ENCODE measurements around the gene CD300C.
A peak's percentile ranks its signal among the peaks of the same experiment; 100 is the strongest.
"Not testable (repeated sequence)": the region's sequence is repeated elsewhere in the genome, so short reads cannot be mapped to it uniquely, and the experiment has no call there.

Gene CD300C

GRCh38 chr17:74561586-74561985 is 15.7 kb upstream of the CD300C start:
- DNase-seq: no peak

DNA sequence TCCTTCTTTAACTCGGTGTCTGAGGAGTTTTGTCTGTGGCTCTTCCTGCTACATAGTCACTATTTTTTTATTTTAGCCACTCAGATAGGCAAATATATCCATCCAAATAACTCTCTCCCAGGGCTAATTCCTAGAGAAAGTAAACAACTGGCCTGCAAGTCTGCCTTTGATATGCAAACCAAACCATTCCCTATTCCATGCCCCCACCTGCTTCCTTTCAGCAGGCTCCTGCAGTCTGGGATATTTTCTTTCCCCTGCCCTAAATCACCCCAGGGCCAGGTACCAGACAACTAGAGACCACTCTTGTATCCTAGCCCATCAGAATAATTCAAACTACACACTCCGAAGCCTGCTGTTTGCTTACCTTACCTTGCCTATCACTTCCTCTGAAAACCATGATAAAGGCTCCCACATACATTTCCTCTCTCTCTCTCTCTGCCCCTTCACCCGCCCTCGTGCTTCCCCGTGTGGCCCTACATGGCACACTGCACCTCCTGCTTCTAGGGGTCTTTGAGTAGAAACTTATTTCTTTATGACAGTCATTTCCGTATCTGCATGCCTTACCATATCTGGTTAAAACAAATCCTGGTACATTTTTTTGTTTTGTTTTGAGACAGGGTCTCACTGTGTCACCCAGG is 13.1 kb upstream of the CD300C start:
- no peak for DNase-seq

DNA sequence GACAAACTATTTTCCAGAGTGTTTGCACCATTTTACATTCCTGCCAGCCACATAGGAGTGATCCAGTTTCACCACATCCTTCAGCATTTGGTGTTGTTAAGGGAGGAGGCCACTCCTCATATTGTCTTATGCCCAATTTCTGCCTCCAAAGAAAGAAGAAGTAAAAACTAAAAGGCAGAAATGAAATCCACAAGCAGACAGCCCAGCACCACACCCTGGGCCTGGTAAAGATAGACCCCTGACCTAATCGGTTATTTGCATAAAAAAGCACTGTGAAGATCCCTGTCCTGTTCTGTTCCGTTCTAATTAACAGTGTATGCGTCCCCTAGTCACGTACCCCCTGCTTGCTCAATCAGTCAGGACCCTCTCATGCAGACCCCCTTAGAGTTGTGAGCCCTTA is 12.5 kb upstream of the CD300C start:
- DNase-seq: not testable (repeated sequence)

- no peak for DNase-seq
Measured at GRCh38 chr17:74555427-74555940, 9.6 kb upstream of the CD300C start.

GRCh38 chr17:74554909-74555308 is 9.0 kb upstream of the CD300C start:
- DNase-seq: no peak

- DNase-seq: no peak
Measured at GRCh38 chr17:74552037-74552436, 6.1 kb upstream of the CD300C start.

DNA sequence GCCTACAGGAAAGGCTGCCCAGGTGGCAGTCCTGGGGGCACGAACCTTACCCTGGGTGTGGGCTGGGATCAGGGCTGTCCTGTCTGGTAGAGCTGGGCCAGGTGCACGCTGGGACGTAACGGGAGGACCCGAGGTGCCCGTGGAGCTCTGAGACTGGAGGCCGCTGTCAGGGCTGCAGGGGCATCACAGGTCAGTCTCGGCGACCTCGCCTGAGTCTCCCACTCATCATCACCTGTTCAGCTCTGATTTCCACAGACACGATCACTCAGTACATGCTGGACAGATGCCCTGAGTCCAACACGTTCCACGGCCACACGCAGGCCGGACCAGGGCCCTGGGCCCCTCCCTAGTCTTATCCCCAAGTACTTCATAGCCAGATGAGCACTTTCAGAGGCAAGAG is 4.7 kb upstream of the CD300C start:
- no peak for DNase-seq

GRCh38 chr17:74549343-74549742 is 3.4 kb upstream of the CD300C start:
- DNase-seq: no peak

DNA sequence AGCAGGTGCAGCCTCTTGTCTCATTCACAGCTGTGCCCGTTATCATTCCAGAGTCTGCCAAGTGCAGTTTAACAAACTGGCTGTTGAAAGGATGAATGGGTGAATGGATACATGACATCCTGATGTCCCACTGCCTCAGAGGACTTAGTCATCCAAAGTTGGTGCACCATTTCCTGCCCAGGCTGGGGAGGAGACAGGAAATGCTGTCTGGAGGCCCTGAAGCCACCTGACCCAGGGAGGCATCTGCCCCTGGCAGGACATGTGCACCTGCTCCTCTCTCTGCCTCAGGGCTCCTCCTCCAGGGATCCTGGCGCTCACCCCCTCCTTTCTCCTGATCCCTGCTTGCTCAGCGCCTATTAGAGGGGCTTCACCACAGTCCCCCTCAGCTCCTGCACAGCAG is 1.8 kb upstream of the CD300C start:
- peak; percentile 52 for DNase-seq

DNA sequence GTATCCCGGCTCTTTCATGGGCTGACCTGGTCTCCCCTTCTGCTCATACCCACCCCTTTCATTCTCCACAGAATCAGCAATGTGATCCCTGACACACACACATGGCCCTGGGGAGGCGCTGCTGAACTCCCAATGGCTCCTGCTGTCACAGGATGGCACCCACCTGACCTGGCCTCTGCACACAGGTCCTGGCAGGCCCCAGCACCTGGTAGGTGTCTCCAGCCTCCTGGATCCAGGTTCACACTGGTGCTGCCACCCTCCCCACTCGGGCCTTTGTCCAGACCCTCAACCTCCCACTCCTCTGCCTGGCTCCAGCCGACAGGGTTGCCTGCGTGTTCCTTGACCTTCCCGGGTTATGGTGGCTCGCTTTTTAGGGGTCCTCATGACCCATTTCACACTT is 1.3 kb upstream of the CD300C start:
- DNase-seq: no peak

- DNase-seq: no peak
Measured at GRCh38 chr17:74546586-74546985, 671 bp upstream of the CD300C start.

DNA sequence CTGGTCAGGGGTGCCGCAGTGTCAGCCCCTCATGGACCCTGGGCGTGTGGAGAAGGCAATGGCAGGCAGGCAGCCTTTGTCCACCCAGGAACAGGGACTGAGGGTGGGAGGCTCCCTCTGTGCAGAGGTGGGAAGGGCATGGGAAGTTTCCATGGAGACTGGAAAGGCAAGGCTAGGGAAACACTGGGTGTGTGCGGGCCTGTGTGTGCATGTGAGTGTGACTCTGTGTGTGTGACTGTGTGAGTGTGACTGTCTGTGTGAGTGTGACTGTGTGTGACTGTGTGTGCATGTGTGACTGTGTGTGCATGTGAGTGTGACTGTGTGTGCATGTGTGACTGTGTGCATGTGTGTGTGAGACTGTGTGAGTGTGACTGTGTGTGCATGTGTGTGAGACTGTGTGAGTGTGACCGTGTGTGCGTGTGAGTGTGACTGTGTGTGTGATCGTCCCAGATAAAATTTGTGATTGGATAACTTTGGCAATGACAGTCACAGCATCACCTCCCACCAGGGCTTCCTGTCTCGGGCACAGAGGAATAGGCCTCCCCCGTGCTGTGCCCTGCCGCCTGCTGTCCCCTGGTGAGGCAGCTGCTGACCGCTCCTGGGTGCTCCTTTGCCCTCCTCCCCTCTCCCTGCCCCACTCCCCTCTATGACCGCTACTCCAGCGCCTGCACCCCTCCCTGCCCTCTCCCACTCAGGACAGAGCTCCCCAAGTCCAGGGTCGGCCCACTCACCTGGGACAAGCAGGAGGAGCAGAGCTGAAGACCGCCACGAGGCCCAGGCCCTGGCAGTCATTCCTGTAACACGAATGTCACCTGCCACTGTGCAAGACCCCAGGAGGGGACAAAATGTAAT is 698 bp downstream of the CD300C start:
- DNase-seq: no peak

GRCh38 chr17:74543891-74544760 is 1.8 kb downstream of the CD300C start:
- DNase-seq: no peak

DNA sequence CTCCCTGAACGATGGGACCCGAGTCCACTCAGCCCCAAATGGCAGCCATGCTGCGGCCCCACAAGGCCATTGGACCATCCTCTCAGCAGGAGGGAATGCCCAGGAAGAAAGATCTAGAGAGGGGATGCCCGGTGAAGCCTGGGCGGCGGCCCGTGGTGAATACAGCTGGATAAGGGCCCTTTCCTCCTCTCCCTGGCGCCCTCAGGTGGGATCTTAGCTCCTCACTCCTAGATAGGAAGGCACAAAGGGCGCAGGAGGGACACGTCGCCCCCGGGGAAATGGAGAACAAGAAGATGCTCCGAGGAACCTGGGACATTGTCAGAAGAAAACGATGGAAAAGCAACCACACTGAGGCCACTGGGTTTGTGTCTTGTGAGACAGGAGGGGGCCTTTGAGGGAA is 2.5 kb downstream of the CD300C start:
- DNase-seq: no peak

DNA sequence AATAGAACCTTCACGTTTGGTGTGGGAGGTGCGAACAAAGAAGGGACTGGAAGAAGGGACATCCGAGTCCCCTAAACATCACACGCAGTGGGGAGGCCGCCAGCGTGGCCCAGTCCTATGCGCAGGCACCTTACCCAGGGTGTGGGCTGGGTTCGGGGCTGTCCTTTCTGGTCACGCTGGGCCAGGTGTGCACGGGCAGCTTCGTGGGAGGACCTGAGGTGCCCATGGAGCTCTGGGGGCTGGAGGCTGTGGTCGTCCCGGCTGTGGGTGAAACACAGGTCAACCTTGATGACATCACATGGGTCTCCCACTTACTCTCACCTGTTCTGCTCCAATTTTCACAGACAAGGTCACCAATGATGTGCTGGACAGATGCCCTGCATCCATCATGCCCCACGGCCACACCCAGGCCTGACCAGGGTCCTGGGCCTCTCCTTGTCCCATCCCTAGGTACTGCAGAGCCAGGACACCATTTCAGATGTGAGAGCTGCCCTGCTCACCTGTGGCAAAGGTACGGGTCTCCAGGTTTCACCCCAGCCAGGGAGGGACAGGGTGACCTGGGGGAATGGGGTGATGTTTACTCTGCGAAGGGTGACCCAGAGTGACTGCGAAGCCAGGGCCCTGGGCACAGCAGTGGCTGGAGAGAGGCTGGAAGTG is 3.1 kb downstream of the CD300C start:
- no peak for DNase-seq

GRCh38 chr17:74542166-74542565 is 3.7 kb downstream of the CD300C start:
- DNase-seq: no peak

- DNase-seq: no peak
Measured at GRCh38 chr17:74541176-74542111, 4.5 kb downstream of the CD300C start.

DNA sequence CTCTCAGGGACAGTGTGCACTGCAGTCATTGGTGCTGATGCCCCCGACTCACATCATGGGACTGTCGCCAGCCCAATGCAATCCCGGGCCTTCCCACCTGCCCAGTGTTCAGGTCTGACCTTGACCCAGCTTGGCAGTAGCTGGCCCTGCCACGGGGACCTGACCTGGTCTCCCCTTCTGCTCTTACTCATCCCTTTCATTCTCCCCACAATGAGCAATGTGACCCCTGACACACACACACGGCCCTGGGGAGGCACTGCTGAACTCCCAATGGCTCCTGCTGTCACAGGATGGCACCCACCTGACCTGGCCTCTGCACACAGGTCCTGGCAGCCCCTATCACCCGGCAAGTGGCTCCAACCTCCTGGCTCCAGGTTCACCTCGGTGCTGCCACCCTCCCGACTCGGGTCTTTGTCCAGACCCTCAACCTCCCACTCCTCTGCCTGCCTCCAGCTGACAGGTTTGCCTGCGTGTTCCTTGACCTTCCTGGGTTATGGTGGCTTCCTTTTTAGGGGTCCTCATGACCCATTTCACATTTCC is 6.6 kb downstream of the CD300C start:
- DNase-seq: no peak

DNA sequence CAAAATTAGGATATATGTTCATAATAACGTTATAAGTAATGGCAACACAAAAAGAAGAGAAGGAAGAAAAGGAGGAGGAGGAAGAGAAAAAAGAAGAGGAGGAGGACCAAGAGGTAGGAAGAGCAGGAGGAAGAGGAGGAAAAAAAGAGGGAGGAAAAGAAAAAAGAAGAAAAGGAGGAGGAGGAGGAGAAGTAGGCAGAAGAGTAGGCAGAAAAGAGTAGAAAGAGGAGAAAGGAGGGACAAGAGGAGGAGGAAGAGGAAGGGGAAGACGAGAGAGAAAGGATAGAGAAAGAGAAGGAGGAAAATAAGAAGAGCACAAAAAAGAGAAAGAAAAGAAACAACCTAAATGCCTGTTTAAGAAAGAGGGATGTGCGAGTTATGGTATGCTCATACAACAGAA is 9.0 kb downstream of the CD300C start:
- DNase-seq: no peak

GRCh38 chr17:74532115-74532514 is 13.8 kb downstream of the CD300C start:
- DNase-seq: no peak

DNA sequence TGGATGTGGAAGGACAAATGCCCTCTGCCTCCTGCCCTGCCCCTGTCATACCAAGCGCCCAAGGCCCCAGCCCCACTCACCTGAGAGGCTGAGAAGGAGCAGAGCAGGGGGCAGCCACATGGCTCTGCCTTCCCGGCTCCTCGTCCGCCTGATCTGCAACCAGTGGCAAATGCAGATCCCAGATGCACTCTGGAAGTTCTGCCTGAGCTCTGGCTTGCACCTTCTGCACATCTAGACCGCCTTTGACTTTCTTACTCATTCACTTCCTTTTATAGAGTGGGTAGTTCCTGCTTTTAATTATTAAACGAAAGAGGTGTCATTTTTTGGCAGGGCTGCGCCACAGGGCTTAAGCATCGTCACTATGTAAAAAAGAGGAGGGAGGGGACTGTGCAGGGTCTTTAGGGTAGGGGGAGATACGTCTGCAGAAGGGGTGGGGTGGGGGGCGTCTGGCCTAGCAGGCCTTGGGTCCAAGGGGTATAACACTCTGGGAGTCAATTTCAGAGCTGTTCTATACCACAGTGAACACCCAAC is 14.6 kb downstream of the CD300C start, which contains the start of gene CD300LB:
TSS of gene CD300LB (minus strand) at position 245 of the 531 bp plus-strand sequence. CDS start at position 120, 125 bp downstream.
- no peak for DNase-seq

Data from activated CD4-positive, alpha-beta T cell treated with anti-CD3 and anti-CD28 coated beads, Interleukin-2, Interleukin-6, amounts not matched to agents 100 ng/mL and 50 ng/mL, durations not matched to agents 16 hours and 8 hours (primary cell).